DND-41 (cell line): ENCODE measurements around the gene ZFYVE28.
A peak's percentile ranks its signal among the peaks of the same experiment; 100 is the strongest.

Experiments used
- ATAC-seq: fragments of 200-7000 bp; cut with Tn5 transposase; 3 replicates; pipeline ENCODE4 v1.9.1; 2021; ENCODE audit warnings: low read depth; ENCODE audit not compliant: insufficient read depth
- DNase-seq: peaks from one replicate; pipeline ENCODE4 v3.0.0-alpha.2; 2020
- H2AFZ ChIP-seq: 2 replicates; pipeline ENCODE4 v1.6.0; 2012; ENCODE audit warnings: low read depth, low read length
- H3K27ac ChIP-seq: 2 replicates; pipeline ENCODE4 v1.5.1; 2012; ENCODE audit warnings: low read length, inconsistent platforms
- H3K27me3 ChIP-seq: fragments of 200-600 bp; sonication (generic); 2 replicates; pipeline ENCODE4 v1.6.0; 2012; ENCODE audit warnings: low read length, mild to moderate bottlenecking, inconsistent platforms; ENCODE audit not compliant: insufficient read depth, poor library complexity
- H3K36me3 ChIP-seq: 2 replicates; pipeline ENCODE4 v1.5.1; 2012; ENCODE audit warnings: low read length, inconsistent platforms; ENCODE audit not compliant: insufficient read depth
- H3K4me1 ChIP-seq: 2 replicates; pipeline ENCODE4 v1.5.1; 2012; ENCODE audit warnings: mild to moderate bottlenecking, low read length; ENCODE audit not compliant: insufficient read depth
- H3K4me2 ChIP-seq: 2 replicates; pipeline ENCODE4 v1.6.0; 2012; ENCODE audit warnings: mild to moderate bottlenecking, moderate library complexity, low read length, inconsistent platforms; ENCODE audit not compliant: insufficient read depth
- H3K4me3 ChIP-seq, 2 experiments: fragments of 200-600 bp in 1 of 2; shearing (Covaris generic) in 1 of 2; 2 replicates each; pipeline ENCODE4 v1.5.1; 2012 to 2016; ENCODE audit warnings: inconsistent platforms in 2 of 2, low read length in 2 of 2, mild to moderate bottlenecking in 2 of 2, low read depth in 1 of 2, moderate library complexity in 1 of 2
- H3K79me2 ChIP-seq: 2 replicates; pipeline ENCODE4 v1.6.0; 2012; ENCODE audit warnings: low read length, inconsistent platforms; ENCODE audit not compliant: insufficient read depth
- H3K9ac ChIP-seq: 2 replicates; pipeline ENCODE4 v1.6.0; 2012; ENCODE audit warnings: low read depth, mild to moderate bottlenecking, inconsistent platforms, low read length, moderate library complexity
- H3K9me3 ChIP-seq: 2 replicates; pipeline ENCODE4 v1.5.1; 2012; ENCODE audit warnings: low read length, moderate library complexity, mild to moderate bottlenecking, inconsistent platforms; ENCODE audit not compliant: insufficient read depth, severe bottlenecking
- H4K20me1 ChIP-seq: 2 replicates; pipeline ENCODE4 v1.6.0; 2012; ENCODE audit warnings: low read length; ENCODE audit not compliant: insufficient read depth
- CTCF ChIP-seq: IDR thresholded peaks from 2 replicates; pipeline ENCODE4 v1.5.1; 2012; ENCODE audit warnings: borderline replicate concordance, low read length, moderate library complexity, mild to moderate bottlenecking; ENCODE audit not compliant: poor library complexity, severe bottlenecking; ENCODE audit errors: extremely low read depth
- EZH2 ChIP-seq: IDR thresholded peaks from 3 replicates; pipeline ENCODE4 v1.6.1; 2012; ENCODE audit warnings: borderline replicate concordance, low read depth, mild to moderate bottlenecking, moderate library complexity, low read length, inconsistent platforms; ENCODE audit not compliant: severe bottlenecking

ZFYVE28 gene

GRCh38 chr4:2350982-2351381, 67.5 kb downstream of the ZFYVE28 start:
- H3K9me3 ChIP-seq, result no peaks in the 10 kb centered on the region
- H2AFZ ChIP-seq, result no peak overlapping the region
- H3K27me3 ChIP-seq, result no peaks in the 10 kb centered on the region
- H3K4me3 ChIP-seq, result no peak overlapping the region
- no peak overlapping the region for H3K4me2 ChIP-seq
- H3K9ac ChIP-seq, result no peak overlapping the region
- no peak for TF ChIP-seq EZH2
- no peak for TF ChIP-seq CTCF
- DNase-seq (no peak), ATAC-seq (no peak)
- H3K4me1 ChIP-seq, result no peaks in the 10 kb centered on the region
- H4K20me1 ChIP-seq, result no peaks in the 10 kb centered on the region
- no peaks in the 10 kb centered on the region for H3K36me3 ChIP-seq
- H3K79me2 ChIP-seq, result no peaks in the 10 kb centered on the region
- no peak overlapping the region for H3K27ac ChIP-seq

GRCh38 chr4:2348786-2349185, 69.7 kb downstream of the ZFYVE28 start:
- ATAC-seq (no peak), DNase-seq (no peak)
- Histone ChIP-seq H3K27me3 (no peaks in the 10 kb centered on the region), H3K9me3 (no peaks in the 10 kb centered on the region), H3K79me2 (no peaks in the 10 kb centered on the region), H3K4me1 (no peaks in the 10 kb centered on the region), H3K27ac (no peak overlapping the region), H3K4me2 (no peak overlapping the region), H3K4me3 (no peak overlapping the region), H3K36me3 (no peaks in the 10 kb centered on the region), H2AFZ (no peak overlapping the region), H3K9ac (no peak overlapping the region), H4K20me1 (no peaks in the 10 kb centered on the region)
- TF ChIP-seq CTCF (no peak), EZH2 (no peak)

GRCh38 chr4:2347190-2347589, 71.3 kb downstream of the ZFYVE28 start:
- TF ChIP-seq CTCF, result no peak
- no peak for TF ChIP-seq EZH2
- no peak overlapping the region for H2AFZ ChIP-seq
- DNase-seq (no peak), ATAC-seq (no peak)
- no peak overlapping the region for H3K27ac ChIP-seq
- H3K4me3 ChIP-seq, result no peak overlapping the region
- no peaks in the 10 kb centered on the region for H3K79me2 ChIP-seq
- H3K9me3 ChIP-seq, result no peaks in the 10 kb centered on the region
- H3K9ac ChIP-seq, result no peak overlapping the region
- no peak overlapping the region for H3K4me2 ChIP-seq
- peaks cover under 1% of the 10 kb centered on the region for H3K27me3 ChIP-seq
- no peaks in the 10 kb centered on the region for H4K20me1 ChIP-seq
- no peaks in the 10 kb centered on the region for H3K36me3 ChIP-seq
- H3K4me1 ChIP-seq, result no peaks in the 10 kb centered on the region

GRCh38 chr4:2343476-2343875, 75.0 kb downstream of the ZFYVE28 start:
- ATAC-seq, result no peak

More at GRCh38 chr4:2343476-2343875, 75.0 kb downstream of the ZFYVE28 start:
- no peak for TF ChIP-seq CTCF
- no peak for TF ChIP-seq EZH2
- H3K27me3 ChIP-seq, result peaks cover 3% of the 10 kb centered on the region
- no peak overlapping the region for H2AFZ ChIP-seq
- H3K27ac ChIP-seq, result no peak overlapping the region
- peak; percentile 2 for DNase-seq
- no peaks in the 10 kb centered on the region for H4K20me1 ChIP-seq
- no peaks in the 10 kb centered on the region for H3K4me1 ChIP-seq
- H3K79me2 ChIP-seq, result no peaks in the 10 kb centered on the region
- no peaks in the 10 kb centered on the region for H3K9me3 ChIP-seq
- H3K4me2 ChIP-seq, result no peak overlapping the region
- H3K9ac ChIP-seq, result no peak overlapping the region
- no peak overlapping the region for H3K4me3 ChIP-seq
- no peaks in the 10 kb centered on the region for H3K36me3 ChIP-seq
